ENCODE results near the gene TBC1D22A.
"Not testable (repeated sequence)": the region's sequence is repeated elsewhere in the genome, so short reads cannot be mapped to it uniquely, and the experiment has no call there.

Gene TBC1D22A

GRCh38 chr22:47105085-47105484 is 342.6 kb downstream of the TBC1D22A start:
- no peak for DNase-seq (ENCODE audit: low spot score)

GRCh38 chr22:47106806-47107205 is 344.4 kb downstream of the TBC1D22A start:
- no peak for DNase-seq (ENCODE audit: low spot score)

GRCh38 chr22:47107431-47107830 is 345.0 kb downstream of the TBC1D22A start:
- peak; percentile 53 for DNase-seq (ENCODE audit: low spot score)

- DNase-seq (ENCODE audit: low spot score) = no peak
Measured at GRCh38 chr22:47110817-47111443, 348.5 kb downstream of the TBC1D22A start.

GRCh38 chr22:47111626-47112581 is 349.5 kb downstream of the TBC1D22A start:
- no peak for DNase-seq (ENCODE audit: low spot score)

GRCh38 chr22:47112582-47112965 is 350.1 kb downstream of the TBC1D22A start:
- no peak for DNase-seq (ENCODE audit: low spot score)

GRCh38 chr22:47112994-47113852 is 350.8 kb downstream of the TBC1D22A start:
- no peak for DNase-seq (ENCODE audit: low spot score)

DNA sequence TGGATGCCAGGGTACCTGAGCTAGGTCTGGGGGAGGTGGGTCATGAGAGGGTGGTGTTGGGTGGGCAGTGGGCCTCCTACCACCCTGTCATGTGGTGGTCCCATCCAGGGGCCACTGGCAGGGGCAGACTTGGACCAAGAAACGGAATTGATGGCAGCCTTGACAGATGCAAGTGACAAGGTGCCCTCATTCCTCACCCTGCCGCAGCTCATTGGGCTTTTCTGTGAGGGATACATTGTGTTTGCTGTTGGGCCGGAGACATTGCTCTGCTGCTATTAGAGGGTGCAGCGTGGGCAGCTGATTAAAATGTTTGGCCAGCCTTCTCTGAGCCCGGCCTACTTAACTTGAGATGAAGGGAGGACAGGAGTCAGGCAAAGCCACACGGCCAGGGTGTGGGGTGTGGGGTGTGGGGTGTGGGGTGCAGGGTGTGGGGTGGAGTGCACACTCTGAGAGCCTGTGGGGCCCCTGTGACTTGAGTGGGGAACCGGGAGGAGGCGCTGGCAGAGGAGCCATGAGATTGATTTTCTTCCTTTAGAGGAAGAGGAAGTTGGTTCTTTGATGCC is 351.5 kb downstream of the TBC1D22A start:
- DNase-seq (ENCODE audit: low spot score) = no peak

GRCh38 chr22:47114813-47115517 is 352.5 kb downstream of the TBC1D22A start:
- no peak for DNase-seq (ENCODE audit: low spot score)

- DNase-seq (ENCODE audit: low spot score) = no peak
Measured at GRCh38 chr22:47115518-47115890, 353.1 kb downstream of the TBC1D22A start.

- DNase-seq (ENCODE audit: low spot score) = no peak
Measured at GRCh38 chr22:47115921-47116320, 353.5 kb downstream of the TBC1D22A start.

GRCh38 chr22:47116426-47117341 is 354.2 kb downstream of the TBC1D22A start:
- DNase-seq (ENCODE audit: low spot score) = no peak

DNA sequence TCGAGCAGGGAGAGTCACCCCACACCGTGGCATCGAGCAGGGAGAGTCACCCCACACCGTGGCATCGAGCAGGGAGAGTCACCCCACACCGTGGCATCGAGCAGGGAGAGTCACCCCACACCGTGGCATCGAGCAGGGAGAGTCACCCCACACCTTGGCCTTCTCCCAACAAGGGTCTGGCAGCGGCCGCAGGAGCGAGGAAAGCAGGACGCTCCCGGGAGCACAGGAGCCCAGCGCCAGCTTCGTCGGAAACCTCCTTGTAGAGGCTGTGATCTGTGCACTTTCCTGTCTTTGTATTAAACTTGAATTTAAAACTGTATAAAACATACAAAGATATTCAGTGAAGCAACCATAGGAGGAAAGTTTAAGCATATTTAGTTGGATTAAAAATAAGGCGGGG is 355.0 kb downstream of the TBC1D22A start:
- DNase-seq (ENCODE audit: low spot score) = not testable (repeated sequence)

GRCh38 chr22:47119181-47119580 is 356.7 kb downstream of the TBC1D22A start:
- DNase-seq (ENCODE audit: low spot score) = no peak

- no peak for DNase-seq (ENCODE audit: low spot score)
Measured at GRCh38 chr22:47120399-47120798, 357.9 kb downstream of the TBC1D22A start.

GRCh38 chr22:47121791-47122190 is 359.3 kb downstream of the TBC1D22A start:
- DNase-seq (ENCODE audit: low spot score) = no peak

GRCh38 chr22:47122441-47123000 is 360.1 kb downstream of the TBC1D22A start:
- no peak for DNase-seq (ENCODE audit: low spot score)

DNA sequence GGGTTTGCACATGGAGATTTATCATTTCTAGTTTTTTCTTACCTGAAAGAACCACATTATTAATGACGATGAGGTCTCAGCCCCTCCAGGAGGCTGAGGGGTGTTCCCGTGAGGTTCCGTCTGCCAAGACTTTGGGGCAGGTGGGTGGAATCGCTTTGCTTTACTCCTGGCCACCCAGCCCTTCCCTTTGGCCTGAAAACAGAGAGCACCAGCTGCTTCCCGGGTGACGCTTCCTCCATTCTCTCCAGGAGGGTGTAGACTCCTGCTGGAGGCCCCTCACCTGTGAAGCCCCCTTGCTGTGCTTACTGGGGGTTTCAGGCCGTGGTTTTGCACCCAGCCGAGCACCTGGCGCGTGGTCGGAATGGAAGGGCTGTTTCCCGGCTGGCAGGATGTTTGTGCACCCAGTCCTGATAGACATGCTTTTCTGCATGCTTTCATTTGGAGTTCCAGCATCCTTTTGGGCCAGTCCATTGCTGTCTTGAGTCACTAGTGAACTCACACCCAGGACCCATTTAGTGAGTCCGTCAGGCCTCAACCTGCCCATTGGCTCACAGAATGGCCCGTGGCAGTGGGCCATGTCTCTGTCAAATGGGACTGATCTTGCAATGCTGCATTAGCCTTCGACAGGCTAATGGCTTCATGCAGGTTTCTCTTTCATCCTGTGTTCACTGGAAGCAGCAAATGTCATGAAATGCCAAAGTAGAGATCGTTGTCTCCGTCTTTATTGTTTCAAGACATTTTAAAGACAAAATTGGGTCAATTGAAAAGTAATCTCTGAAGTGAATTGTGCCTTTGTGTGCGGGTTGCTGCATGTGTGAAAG is 360.8 kb downstream of the TBC1D22A start:
- no peak for DNase-seq (ENCODE audit: low spot score)

- no peak for DNase-seq (ENCODE audit: low spot score)
Measured at GRCh38 chr22:47123827-47124442, 361.5 kb downstream of the TBC1D22A start.

Data from kidney capillary endothelial cell (primary cell).